VCaP (cell line): Measurements from ENCODE around the gene RCE1.

Experiments
- H3K27ac ChIP-seq: fragments of 450-650 bp; 2 replicates; pipeline ENCODE4 v1.5.1; 2017
- TF ChIP-seq, protein P1 (sequence below): fragments of 450-650 bp; conservative IDR thresholded peaks from 2 replicates; pipeline ENCODE4 v1.5.1; 2017; ENCODE audit warnings: mild to moderate bottlenecking, moderate library complexity

The RCE1 gene

DNA sequence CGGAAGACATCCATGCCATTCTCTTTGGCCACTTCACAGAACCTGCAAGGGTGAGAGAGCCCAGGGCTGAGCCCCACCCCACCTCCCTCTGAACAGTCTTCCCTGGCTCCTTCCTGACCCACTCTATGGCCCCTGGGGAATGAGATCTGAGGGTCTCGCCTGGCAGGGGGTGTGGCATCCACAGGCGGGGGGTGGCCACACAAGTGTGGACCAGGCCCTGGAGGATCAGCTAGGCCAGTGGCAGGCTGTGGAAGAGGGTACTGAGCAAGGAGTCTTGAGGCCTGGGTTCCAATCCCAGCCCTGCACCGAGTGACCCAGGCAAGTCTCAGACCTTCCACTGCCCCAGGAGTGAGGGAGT is 8.0 kb downstream of the RCE1 start:
- TF ChIP-seq, protein P1, sequence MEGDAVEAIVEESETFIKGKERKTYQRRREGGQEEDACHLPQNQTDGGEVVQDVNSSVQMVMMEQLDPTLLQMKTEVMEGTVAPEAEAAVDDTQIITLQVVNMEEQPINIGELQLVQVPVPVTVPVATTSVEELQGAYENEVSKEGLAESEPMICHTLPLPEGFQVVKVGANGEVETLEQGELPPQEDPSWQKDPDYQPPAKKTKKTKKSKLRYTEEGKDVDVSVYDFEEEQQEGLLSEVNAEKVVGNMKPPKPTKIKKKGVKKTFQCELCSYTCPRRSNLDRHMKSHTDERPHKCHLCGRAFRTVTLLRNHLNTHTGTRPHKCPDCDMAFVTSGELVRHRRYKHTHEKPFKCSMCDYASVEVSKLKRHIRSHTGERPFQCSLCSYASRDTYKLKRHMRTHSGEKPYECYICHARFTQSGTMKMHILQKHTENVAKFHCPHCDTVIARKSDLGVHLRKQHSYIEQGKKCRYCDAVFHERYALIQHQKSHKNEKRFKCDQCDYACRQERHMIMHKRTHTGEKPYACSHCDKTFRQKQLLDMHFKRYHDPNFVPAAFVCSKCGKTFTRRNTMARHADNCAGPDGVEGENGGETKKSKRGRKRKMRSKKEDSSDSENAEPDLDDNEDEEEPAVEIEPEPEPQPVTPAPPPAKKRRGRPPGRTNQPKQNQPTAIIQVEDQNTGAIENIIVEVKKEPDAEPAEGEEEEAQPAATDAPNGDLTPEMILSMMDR: no peak
- no peak overlapping the region for H3K27ac ChIP-seq

DNA sequence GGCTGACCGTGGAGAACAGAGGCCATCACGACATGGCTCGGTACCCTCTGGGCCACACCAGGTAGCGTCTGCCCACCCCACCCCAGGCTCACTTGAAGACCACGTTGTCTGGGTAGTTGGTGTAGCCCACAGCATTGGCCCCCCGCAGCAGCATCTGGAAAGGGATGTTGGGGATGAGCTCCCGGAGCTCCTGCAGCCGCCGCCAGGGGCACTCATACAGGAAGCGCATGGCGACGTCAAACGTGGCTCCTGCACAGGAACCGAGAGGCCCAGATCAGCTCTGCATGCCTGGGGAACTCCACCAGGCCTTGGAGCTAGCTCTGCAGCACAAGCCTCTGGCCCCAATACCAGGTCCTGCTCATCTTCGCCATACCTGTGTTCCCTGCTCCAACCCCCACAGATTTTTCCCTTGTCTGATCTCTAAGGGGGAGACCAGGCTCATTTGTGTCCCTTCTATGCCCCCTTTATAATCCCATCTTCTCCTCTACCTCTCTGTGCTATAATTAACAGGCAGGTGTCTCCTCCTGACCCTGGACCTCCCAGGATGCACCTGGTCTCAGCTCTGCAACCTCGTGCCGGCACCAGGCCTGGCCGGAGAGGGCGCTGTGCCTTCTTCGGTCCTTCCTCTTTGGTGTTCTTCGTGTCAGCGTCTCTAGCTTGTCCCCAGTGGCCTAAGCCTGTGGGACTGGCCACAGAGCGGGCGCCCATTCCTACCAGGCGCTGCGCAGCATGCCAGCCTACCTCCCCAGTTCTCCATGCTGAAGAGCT is 8.6 kb downstream of the RCE1 start:
- TF ChIP-seq, protein P1: no peak; the same call in 1 of the 2 replicates
- H3K27ac ChIP-seq: no peak overlapping the region

DNA sequence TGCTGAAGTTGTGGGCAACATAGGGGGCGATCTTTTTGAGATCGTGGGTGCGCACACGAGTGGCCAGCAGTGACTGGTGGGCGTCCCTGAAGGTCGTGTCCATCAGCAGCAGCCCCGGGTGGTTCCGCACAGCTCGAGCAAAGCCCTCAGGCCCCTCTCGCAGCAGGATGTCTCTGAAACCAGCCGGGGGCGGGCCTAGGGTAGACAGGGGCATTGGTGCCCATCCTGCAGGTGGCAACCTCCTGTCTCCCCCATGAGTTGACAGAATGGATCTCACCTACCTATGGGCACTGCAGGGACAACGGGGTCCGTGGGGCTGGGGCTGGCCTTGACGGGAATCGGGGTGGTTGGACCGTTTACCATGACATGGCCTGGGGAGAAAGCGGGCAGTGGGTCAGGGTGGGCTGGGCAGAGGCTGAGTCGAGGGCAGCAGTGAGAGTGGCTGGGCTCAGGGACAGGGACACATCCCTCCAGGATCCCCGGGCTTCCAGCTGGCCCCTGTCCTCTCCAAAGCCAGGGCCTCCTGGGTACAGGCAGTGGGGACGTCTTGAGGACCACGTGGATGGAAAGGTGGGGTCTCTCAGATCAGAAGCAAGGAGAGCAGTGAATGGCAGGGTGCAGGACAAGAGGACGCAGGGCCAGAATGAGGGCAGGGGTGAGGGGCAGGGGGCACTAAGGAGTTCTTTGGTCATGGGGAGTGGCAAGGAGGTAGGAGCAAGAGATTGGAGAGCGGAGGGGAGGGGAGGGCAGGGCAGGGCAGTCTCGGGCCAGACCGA is 9.4 kb downstream of the RCE1 start:
- TF ChIP-seq, protein P1: 0 out of 2 replicates have a peak, but pooled peaks have one; percentile 3
- no peak overlapping the region for H3K27ac ChIP-seq

DNA sequence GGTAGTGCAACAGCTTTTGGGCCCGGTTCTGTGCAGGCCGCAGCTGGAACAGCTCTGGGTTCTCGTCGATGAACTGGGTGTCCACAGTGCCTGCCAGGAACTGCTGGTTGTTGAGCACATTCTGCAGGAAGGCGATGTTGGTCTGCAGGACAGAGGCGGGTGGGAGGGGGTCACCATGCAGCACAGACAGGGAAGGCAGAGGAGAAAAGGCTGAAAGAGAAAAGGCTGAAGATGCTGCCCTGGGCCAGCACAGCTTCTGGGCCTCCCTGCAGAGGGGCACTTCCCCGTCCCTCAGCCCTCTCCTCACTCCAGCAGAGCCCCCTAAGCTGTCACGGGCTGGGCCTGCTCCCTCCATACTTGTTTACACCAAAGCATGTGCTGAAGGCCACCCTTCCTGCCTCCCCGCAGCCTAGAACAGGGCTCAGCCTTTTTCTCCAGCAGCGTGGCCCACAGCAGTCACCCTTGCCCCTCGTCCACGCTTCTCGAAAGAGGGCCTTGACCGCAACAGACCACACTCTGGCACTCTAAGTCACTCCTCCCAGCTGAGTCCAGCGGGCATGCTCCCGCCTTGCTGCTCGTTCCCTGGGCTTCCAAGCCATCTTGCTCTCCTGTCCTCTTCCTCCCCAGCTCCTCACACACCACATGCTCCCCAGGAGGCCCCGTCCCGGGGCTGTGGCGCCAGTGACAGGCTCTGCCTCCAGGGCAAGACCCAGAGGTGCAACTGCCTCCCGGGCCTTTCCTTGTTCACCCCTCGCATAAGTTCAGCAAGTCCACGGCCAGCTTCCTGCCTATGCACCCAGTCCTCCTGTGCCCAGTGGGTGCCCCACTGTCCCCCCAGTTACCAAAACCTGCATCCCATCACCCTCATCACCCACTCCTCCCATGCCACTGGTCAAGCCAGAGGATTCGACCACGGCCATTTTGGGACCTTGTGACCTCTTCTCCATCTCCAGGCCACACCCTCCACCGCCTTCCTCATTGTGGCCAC is 10.3 kb downstream of the RCE1 start:
- TF ChIP-seq, protein P1: no peak
- no peak overlapping the region for H3K27ac ChIP-seq

DNA sequence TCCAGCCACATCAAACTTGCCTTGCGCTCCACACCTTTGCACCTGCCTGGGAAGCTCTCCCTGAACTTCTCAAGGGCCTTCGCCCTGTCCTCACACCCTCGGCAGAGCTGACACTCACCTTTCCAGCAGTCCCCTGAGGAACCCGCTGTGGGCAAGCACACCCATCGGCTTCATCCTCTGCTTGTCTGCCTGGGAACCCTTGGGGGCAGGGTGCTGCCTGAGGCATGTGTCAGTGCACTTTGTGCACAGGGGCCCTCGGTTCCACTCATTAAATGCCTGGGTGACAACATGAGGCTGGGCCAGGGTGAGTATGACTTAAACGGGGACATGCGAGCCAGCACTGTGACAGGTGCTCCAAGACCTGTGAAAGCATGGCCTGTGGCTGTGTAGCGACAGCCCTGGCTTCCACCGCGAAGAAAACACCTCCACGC is 11.0 kb downstream of the RCE1 start:
- TF ChIP-seq, protein P1: no peak
- no peak overlapping the region for H3K27ac ChIP-seq

DNA sequence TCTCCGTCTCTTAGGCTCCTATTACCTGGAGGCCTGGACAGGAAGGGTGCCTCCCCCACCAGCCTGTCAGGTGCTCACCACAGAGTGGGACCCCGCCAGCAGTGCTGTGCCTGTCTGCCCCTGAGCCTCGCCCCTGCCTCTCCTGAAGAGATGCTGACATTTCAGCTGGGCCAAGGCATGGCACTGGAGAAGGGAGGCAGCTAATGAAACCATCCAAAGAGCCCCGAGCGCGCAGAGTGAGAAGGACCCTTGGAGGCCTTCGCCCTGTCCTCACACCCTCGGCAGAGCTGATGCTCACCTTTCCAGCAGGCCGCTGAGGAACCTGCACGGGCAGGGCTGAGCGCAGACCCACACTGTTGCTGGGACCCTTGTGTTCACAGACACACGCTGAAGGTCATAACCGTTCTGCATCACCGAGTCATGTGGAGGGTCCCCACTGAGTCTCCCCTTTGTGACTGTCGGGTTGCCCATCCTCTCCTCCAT is 11.5 kb downstream of the RCE1 start:
- TF ChIP-seq, protein P1: no peak
- peak overlapping the region; percentile 96 for H3K27ac ChIP-seq
